NB4 (cell line): Measurements from ENCODE around the gene HOXB13.

ENCODE experiments used
- DNase-seq: peaks from one replicate; pipeline ENCODE4 v3.0.0; 2010; ENCODE audit warnings: low read depth
- H3K4me3 ChIP-seq: one replicate; pipeline ENCODE4 v1.5.1; 2011; ENCODE audit warnings: mild to moderate bottlenecking, low read depth, low read length, moderate library complexity
- CTCF ChIP-seq: IDR thresholded peaks from one replicate; pipeline ENCODE4 v1.5.1; 2012; ENCODE audit warnings: low read depth, low read length
- MYC ChIP-seq: IDR thresholded peaks from 2 replicates; pipeline ENCODE4 v1.6.1; 2011; ENCODE audit warnings: low read depth, low read length
- POLR2A ChIP-seq: IDR thresholded peaks from 2 replicates; pipeline ENCODE4 v1.6.1; 2011; ENCODE audit warnings: mild to moderate bottlenecking; ENCODE audit not compliant: insufficient read length; ENCODE audit errors: extremely low read depth
- TF ChIP-seq, protein P1 (sequence below): IDR thresholded peaks from 2 replicates; pipeline ENCODE4 v1.6.1; 2011; ENCODE audit warnings: low read depth, low read length

HOXB13 gene

DNA sequence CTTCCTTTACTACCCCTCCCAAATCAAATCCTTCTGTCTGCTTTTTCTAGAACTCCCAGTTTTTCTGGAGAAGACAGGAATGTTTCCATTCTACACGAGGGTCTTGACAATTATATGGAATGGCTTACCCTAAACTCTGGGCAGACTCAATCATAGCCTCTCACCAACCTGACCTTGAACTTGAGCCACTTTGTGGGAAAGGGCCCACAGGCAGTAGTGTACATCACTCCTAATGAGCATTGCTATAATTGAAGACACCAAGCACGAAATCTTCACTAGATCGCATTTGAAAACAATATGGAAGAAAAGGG is 1.6 kb upstream of the HOXB13 start:
- DNase-seq: no peak
- H3K4me3 ChIP-seq: no peak overlapping the region
- TF ChIP-seq MYC (no peak), POLR2A (no peak), CTCF (no peak)
- TF ChIP-seq, protein P1, sequence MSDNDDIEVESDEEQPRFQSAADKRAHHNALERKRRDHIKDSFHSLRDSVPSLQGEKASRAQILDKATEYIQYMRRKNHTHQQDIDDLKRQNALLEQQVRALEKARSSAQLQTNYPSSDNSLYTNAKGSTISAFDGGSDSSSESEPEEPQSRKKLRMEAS: no peak

DNA sequence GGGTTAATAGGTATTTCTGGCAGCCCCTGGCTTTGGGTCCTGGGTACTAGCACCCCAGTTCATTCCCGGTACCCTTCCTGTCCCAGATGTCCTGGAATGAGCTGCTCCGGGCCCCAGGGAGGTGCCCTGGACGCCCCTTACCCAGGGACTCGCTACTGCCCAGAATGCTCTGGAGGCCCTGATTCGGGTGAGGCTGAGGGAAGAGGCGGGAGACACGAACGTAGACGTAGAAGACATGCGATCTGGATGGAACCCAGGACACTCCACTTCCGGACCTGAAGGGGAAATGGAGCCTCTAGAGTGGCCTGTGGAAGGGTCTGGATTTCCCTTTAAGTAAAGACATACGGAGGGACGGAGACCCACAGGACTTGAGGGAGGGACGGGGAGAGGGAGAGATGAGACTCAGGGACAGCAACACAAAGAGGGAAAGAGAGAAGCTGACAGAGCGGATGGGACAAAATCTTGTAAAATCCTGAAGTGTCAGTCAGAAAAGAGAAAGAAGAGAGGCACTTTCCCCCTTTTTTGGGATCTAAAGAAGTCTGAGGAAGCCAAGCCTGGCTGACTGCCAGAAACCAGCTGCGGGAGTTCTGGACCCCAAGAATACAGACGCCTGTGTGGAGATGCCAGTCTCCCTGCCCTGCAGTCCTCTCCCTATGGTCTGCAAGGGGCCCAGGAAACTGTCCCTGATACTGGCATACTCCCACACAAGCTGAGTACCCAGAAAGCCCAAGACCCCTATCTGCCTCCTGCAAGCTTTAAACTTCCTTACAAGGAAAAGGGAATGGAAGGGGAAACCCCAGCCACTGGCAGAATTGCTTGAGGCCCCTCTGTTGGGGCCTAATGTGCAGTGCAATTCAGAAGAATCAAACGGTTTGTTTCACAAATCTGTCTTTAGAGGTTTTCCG is 1.0 kb upstream of the HOXB13 start:
- H3K4me3 ChIP-seq: no peak overlapping the region
- TF ChIP-seq, protein P1: no peak
- TF ChIP-seq MYC (no peak), POLR2A (no peak), CTCF (no peak)
- no peak for DNase-seq

- TF ChIP-seq POLR2A: no peak
- no peak for TF ChIP-seq CTCF
- no peak overlapping the region for H3K4me3 ChIP-seq
These were observed 955 bp downstream of the HOXB13 start for GRCh38 chr17:48727415-48728175.

GRCh38 chr17:48726916-48727286 is 1.6 kb downstream of the HOXB13 start:
- H3K4me3 ChIP-seq: no peak overlapping the region
- no peak for TF ChIP-seq CTCF
- TF ChIP-seq MYC: no peak
- TF ChIP-seq, protein P1: no peak
- no peak for TF ChIP-seq POLR2A
- DNase-seq: no peak

More at GRCh38 chr17:48727415-48728175, 955 bp downstream of the HOXB13 start:
- no peak for DNase-seq

GRCh38 chr17:48726114-48726915 is 2.2 kb downstream of the HOXB13 start:
- H3K4me3 ChIP-seq: no peak overlapping the region
- DNase-seq: no peak
- TF ChIP-seq POLR2A: no peak
- TF ChIP-seq, protein P1: no peak
- TF ChIP-seq MYC: no peak
- no peak for TF ChIP-seq CTCF
